Thymus (tissue), 11 donors: ENCODE results near the gene KIAA1191. TPM values are rescaled to one million over a fixed set of nuclear protein-coding genes. Genes with fewer than 3 reads are reported as not detected.

Experiments used
- DNase-seq, 9 donors: peaks; one replicate each; pipeline ENCODE4 v3.0.0-alpha.2; 2013; ENCODE audit warnings: low spot score in 9 of 9, low read depth in 6 of 9, missing footprints in 1 of 9
- H3K27ac ChIP-seq, 2 donors: one replicate each; pipeline ENCODE4 v1.5.1; 2013; ENCODE audit warnings: control low read depth in 1 of 2, low read depth in 1 of 2, low read length in 1 of 2, mild to moderate bottlenecking in 1 of 2, moderate library complexity in 1 of 2
- H3K27me3 ChIP-seq, 2 donors: one replicate each; pipeline ENCODE4 v1.5.1; 2013; ENCODE audit warnings: low read length in 1 of 2; ENCODE audit not compliant: control insufficient read depth in 2 of 2, insufficient read depth in 1 of 2
- H3K36me3 ChIP-seq, 2 donors: one replicate each; pipeline ENCODE4 v1.5.1; 2013; ENCODE audit warnings: low read length in 1 of 2, mild to moderate bottlenecking in 1 of 2, moderate library complexity in 1 of 2; ENCODE audit not compliant: control insufficient read depth in 2 of 2, insufficient read depth in 2 of 2
- H3K4me1 ChIP-seq, 2 donors: one replicate each; pipeline ENCODE4 v1.5.1; 2013; ENCODE audit warnings: low read length in 2 of 2; ENCODE audit not compliant: control insufficient read depth in 2 of 2, insufficient read depth in 2 of 2
- H3K4me3 ChIP-seq, 2 donors: one replicate each; pipeline ENCODE4 v1.5.1; 2013; ENCODE audit warnings: low read length in 2 of 2, control low read depth in 1 of 2, mild to moderate bottlenecking in 1 of 2
- H3K9me3 ChIP-seq, 2 donors: one replicate each; pipeline ENCODE4 v1.5.1; 2013; ENCODE audit warnings: low read length in 1 of 2, mild to moderate bottlenecking in 1 of 2; ENCODE audit not compliant: control insufficient read depth in 2 of 2, insufficient read depth in 1 of 2
- WGBS: extraction: QIAGEN DNeasy Blood & Tissue Kit; methylation state at CpG from one replicate; pipeline ENCODE4 v1.1.7; 2013; 5-methylcytosine and 5-hydroxymethylcytosine counted together
- polyA plus RNA-seq: library from polyadenylated mRNA; stranded (reverse); fragments of 200-250 nt; gene quantifications from one replicate; pipeline ENCODE4 v1.2.3, GENCODE V29; 2013
- total RNA-seq: library from RNA; stranded (reverse); fragments of 120-200 nt; gene quantifications from one replicate; pipeline ENCODE4 v1.2.4, GENCODE V29; 2013
- donor health status: healthy.

Gene KIAA1191
- total and polyA plus RNA-seq, 2 donors: 36.4 to 56.0 TPM

DNA sequence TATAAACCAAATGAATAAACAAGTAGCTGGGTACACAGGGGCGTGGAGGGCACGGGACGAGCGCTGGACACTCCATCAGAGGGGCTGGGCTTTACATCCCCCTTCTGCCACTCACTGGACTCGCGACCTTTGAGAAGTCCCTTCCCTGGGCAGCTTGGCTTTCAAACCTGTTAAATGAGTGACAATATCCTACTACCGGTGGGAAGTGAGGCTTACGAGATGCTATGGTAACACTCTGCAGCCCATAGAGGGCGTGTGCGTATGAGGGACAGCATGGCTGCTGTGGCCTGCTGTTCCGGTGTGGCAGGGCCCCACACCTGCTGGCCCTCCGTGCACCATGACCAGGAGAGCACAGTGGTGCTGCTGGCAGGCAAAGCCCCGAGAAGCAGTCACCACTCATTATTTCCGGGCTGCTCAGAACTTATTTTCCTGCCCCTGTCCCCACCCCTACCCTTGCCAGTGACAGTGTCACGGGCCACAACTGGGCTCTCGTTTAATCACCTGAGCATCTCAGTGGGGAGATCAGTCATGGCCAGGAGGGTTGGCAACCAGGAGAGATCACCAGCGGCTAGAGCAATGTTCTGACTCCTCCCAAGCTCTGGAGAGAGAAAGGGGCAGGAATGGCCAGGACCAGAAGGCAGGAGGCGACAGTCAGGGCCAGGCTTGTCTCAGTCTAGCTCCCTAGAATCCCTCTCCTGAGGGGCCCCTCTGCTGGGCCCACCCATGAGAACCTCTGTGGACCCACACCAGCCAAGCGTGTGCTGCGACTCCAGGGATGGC is 44.3 kb upstream of the KIAA1191 start:
- WGBS: 97% methylated on average over 20 of the region's 20 CpGs
- Histone ChIP-seq H3K9me3 (no peaks in the 10 kb centered on the region), H3K27me3 (no peaks in the 10 kb centered on the region), H3K36me3 (peaks cover 31 to 33% of the 10 kb centered on the region in 2 donors), H3K4me3 (no peak overlapping the region), H3K4me1 (peaks cover 0 to 5% of the 10 kb centered on the region in 2 donors), H3K27ac (no peak overlapping the region)
- DNase-seq: no peak

DNA sequence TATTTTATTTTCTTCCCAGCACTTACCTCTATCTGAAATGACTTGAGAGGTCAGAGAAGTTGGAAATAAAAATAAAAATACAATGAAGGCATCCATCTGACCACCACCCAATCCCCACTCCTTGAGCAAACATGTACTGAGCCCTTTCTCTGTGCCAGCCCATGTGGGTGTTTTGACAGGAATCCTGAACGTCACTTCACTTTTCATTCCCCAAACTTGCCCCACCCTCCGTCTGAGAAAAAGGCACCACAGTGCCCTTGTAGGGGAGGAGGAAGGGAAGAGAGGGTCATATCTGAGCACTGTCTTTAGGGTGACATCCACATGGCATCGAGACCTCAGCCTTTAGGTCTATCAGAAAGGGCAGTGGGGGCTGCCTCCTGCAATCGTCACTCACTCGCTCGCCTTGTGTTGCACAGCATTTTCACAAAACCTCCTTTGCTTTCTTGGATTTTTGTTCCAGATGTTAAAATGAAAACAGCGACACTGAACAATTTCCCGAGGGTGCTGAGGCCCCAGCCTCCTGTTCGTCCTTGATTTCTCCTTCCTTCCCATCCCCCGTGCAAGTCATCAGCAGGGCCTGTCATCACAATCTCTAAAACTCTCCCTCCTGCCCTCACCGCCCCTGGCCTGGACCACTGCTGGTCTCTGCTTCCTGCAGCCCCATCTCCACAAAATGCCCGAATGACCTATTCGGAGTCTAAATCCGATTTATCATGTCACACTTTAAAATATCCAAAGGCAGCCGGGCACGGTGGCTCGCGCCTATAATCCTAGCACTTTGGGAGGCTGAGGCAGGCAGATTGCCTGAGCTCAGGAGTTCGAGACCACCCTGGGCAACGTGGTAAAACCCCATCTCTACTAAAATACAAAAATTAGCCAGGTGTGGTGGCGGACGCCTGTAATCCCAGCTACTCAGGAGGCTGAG is 40.0 kb upstream of the KIAA1191 start:
- no peak overlapping the region for H3K27ac ChIP-seq
- H3K4me3 ChIP-seq: no peak overlapping the region
- DNase-seq: no peak
- H3K9me3 ChIP-seq: no peaks in the 10 kb centered on the region
- no peaks in the 10 kb centered on the region for H3K27me3 ChIP-seq
- no peaks in the 10 kb centered on the region for H3K4me1 ChIP-seq
- WGBS: 97% methylated on average over 22 of the region's 22 CpGs
- peaks cover 16 to 30% of the 10 kb centered on the region in 2 donors for H3K36me3 ChIP-seq

DNA sequence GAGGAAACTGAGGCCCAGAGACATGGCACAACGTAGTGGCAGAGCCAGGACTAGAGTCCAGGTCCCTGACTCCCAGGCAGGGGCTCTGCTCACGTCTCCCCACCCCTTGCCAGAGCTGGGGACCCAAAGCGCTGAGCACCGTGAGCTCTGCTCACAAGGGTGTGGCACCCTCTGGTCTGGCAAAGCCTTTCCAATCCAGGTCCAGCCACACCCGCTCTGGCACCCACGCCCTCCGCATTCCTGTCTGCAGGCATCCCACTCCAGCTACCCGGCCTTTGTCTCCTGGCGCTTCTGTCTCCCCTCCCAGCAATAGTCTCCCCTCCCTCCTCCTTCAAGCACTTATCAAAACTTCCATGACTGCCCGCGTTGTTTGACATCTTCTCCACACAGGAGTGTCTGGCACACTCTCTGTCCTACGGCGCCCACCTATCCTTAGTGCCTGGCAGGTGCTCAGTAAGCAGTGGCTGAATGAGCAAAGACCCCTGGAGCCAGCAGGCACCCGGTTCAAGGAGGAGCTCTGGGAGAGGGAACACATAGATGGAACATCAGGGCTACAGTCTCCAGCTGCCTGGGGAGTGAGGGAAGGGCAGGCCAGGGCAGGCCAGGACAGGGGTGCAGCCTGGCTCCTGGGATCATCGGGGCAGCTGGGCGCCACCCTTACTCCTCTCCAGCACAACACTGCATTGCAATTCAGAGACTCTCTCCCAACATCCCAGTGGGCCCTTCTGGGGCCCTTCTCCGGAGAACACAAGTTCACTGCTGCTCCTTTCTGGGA is 39.0 kb upstream of the KIAA1191 start:
- no peak overlapping the region for H3K4me3 ChIP-seq
- DNase-seq: no peak
- H3K36me3 ChIP-seq: peaks cover 13 to 32% of the 10 kb centered on the region in 2 donors
- no peaks in the 10 kb centered on the region for H3K9me3 ChIP-seq
- no peaks in the 10 kb centered on the region for H3K4me1 ChIP-seq
- H3K27me3 ChIP-seq: no peaks in the 10 kb centered on the region
- H3K27ac ChIP-seq: no peak overlapping the region
- 95% methylated on average over 17 of the region's 17 CpGs for WGBS

DNA sequence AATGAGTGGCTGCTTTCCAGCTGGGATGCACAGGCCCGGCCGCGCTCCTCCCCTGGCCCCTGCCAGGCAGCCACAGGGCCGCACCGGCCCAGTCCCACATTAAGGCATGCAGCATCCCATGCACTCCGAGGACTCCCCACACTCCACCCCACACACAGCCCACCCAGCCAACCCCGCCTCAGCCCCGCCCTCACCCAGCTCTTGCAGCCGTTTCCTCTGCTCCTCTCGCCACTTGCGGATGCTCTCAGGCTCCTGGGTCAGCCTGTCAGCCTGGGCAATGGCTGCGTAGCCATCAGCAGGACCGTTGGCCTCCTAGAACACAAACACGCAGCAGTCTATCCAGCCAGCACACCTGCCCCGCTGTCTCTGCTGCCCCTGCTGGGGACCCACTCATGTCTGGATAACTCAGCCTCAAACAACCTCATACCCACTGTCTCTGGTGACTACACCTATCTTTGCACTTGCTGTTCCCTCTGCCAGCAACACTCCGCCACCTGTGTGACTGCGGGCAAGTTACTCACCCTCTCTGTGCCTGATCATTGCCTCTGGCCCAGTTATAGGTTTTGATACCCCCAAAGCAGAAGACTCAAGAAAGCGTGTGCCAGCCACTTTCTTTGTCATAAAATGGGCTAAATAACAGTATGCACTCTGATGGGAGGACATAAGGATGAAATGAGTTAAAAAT is 36.3 kb upstream of the KIAA1191 start:
- H3K36me3 ChIP-seq: peaks cover 26 to 41% of the 10 kb centered on the region in 2 donors

DNA sequence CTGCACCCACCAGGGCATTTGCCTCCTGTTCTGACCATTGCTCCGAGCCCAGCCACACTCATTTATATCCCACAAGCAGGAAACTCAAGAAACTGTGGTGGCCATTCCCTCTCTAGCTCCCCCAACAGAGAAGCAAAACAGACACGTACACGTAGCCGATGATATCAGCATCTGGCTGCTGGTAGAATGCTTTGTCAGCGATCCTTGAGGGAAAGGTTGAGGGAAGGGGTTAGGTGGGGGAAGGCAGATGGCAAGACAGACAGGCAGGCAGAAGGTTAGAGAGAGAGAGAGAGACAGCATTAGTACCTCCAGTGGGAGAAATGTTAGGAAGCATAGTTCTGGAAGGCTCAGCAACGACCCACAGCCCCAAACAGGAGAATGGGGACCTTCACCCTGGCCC is 34.8 kb upstream of the KIAA1191 start:
- DNase-seq: no peak
- H3K4me3 ChIP-seq: no peak overlapping the region
- H3K36me3 ChIP-seq: peaks cover 40 to 51% of the 10 kb centered on the region in 2 donors
- H3K4me1 ChIP-seq: no peaks in the 10 kb centered on the region
- H3K27ac ChIP-seq: no peak overlapping the region
- no peaks in the 10 kb centered on the region for H3K27me3 ChIP-seq
- WGBS: 94% methylated on average over 6 of the region's 6 CpGs
- no peaks in the 10 kb centered on the region for H3K9me3 ChIP-seq

More for the DNA sequence above, 36.3 kb upstream of the KIAA1191 start:
- H3K27ac ChIP-seq: no peak overlapping the region
- no peaks in the 10 kb centered on the region for H3K4me1 ChIP-seq
- H3K27me3 ChIP-seq: no peaks in the 10 kb centered on the region
- no peak for DNase-seq
- no peaks in the 10 kb centered on the region for H3K9me3 ChIP-seq
- 97% methylated on average over 18 of the region's 18 CpGs for WGBS
- no peak overlapping the region for H3K4me3 ChIP-seq

DNA sequence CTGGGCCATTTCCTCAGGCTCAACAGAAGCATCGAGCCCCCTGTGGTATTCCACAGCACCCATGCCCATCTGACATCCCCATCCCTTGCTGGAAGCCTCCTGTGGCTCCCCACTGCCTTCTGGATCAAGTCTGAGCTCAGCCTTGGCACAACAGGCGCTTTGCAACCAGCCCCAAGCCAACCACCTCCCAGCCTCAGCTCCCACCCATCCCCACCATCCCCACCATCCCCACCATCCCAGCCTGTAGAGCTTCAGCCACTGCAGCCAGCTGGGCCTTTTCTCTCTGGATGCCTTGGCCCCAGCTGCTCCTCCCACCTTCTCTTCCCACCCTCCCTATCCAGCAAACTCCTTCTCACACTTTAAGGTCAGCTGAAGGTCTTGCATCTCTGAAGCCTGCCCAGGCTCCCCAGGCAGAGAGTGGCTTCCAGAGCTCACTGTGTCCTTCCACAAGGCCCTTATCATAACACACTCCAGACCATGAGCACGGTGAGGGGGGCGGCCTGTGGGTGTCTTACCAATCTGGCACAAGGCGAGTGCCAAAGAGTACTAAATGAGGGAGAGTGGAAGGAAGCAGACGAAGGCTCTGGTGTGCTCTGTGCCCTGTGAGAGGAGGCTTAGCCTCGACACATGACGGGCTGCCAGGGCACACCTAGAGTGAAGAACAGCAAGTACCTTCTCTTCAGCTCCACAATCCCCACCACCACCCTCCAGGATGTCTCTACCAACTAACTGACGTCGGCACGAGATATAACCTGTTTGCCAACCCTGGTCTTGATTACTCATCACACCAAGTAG is 33.5 kb upstream of the KIAA1191 start:
- WGBS: 95% methylated on average over 11 of the region's 11 CpGs
- H3K27me3 ChIP-seq: no peaks in the 10 kb centered on the region
- H3K36me3 ChIP-seq: peaks cover 44 to 52% of the 10 kb centered on the region in 2 donors
- no peak overlapping the region for H3K27ac ChIP-seq
- H3K9me3 ChIP-seq: no peaks in the 10 kb centered on the region
- DNase-seq: no peak
- H3K4me3 ChIP-seq: no peak overlapping the region
- no peaks in the 10 kb centered on the region for H3K4me1 ChIP-seq

DNA sequence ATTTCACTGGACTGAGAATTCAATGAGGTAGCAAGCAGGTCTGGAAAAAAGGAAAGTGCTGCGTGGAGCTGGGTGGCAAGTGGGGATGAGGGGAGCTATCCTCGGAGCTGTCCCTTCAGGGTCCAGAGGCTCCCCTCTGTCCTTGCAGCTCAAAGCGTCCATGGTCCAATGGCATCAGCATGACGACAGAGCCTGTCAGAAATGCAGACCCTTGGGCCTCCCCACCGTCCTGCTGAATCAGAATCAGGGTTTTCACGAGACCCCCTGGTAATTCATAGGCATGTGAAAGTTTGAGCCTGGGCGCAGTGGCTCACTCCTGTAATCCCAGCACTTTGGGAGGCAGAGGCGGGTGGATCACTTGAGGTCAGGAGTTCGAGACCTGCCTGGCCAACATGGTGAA is 32.5 kb upstream of the KIAA1191 start:
- H3K4me1 ChIP-seq: peaks cover 0 to 5% of the 10 kb centered on the region in 2 donors
- H3K4me3 ChIP-seq: no peak overlapping the region
- no peak overlapping the region for H3K27ac ChIP-seq
- no peaks in the 10 kb centered on the region for H3K9me3 ChIP-seq
- no peak for DNase-seq
- H3K27me3 ChIP-seq: no peaks in the 10 kb centered on the region
- H3K36me3 ChIP-seq: peaks cover 44 to 52% of the 10 kb centered on the region in 2 donors
- WGBS: 97% methylated on average over 9 of the region's 9 CpGs

DNA sequence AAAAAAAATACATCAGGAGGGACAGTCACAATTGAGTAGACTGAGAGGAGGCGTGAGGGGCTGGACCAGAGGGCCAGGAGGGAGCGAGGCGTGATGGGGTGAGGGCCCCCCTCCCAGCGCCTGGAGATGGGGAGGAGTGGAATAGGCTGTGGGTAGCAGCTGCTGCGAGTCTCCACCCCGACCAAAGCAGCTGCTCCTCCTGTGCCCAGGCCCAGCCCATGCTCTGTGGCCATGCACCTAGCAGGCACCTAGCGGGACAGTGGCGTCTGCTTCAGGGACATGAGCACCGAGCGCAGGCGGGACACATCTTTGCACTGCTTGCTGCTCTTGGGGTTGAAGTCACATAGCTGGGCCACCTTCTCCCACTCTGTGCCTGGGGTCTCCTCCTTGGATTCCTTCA is 31.0 kb upstream of the KIAA1191 start:
- H3K4me3 ChIP-seq: no peak overlapping the region
- no peak overlapping the region for H3K27ac ChIP-seq
- H3K36me3 ChIP-seq: peaks cover 41 to 49% of the 10 kb centered on the region in 2 donors
- H3K9me3 ChIP-seq: peaks cover 0 to 7% of the 10 kb centered on the region in 2 donors
- 97% methylated on average over 11 of the region's 11 CpGs for WGBS
- no peak for DNase-seq
- H3K27me3 ChIP-seq: no peaks in the 10 kb centered on the region
- peaks cover 2 to 13% of the 10 kb centered on the region in 2 donors for H3K4me1 ChIP-seq
